Fibroblast of pulmonary artery (primary cell): ENCODE data around the gene STIM1.

ENCODE experiments used
- DNase-seq: peaks from one replicate; pipeline ENCODE4 v3.0.0-alpha.2; 2010; ENCODE audit warnings: low read depth
- H3K4me3 ChIP-seq: replicated peaks from 2 replicates; pipeline ENCODE4 v1.5.1; 2011; ENCODE audit warnings: low read depth, mild to moderate bottlenecking, control low read depth, low read length, moderate library complexity
- TF ChIP-seq, protein P1 (sequence below): IDR thresholded peaks from 2 replicates; pipeline ENCODE4 v1.5.1; 2011; ENCODE audit warnings: mild to moderate bottlenecking, control low read depth, low read length, inconsistent platforms; ENCODE audit errors: missing control alignments

STIM1 gene

DNA sequence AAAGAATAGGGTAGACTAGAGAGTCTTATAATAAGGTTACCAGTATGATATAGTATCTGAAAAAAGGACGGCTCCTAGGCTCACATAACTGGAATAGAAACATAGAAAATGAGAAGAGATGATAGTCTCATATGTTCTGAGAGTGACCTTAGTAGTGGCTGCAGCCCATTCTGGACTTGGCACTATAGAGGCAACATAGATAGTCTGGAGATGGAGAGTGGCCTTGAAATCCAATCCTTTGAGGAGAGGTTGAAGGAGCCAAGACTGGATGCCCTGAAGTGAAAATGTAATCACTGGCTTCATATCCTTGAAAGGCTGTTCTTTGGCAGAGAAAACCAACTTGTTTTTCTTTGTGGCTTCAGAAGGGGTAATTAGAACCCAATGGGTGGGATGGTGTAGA lies 81.1 kb downstream of the STIM1 start:
- H3K4me3 ChIP-seq, result no peak overlapping the region
- TF ChIP-seq, protein P1, sequence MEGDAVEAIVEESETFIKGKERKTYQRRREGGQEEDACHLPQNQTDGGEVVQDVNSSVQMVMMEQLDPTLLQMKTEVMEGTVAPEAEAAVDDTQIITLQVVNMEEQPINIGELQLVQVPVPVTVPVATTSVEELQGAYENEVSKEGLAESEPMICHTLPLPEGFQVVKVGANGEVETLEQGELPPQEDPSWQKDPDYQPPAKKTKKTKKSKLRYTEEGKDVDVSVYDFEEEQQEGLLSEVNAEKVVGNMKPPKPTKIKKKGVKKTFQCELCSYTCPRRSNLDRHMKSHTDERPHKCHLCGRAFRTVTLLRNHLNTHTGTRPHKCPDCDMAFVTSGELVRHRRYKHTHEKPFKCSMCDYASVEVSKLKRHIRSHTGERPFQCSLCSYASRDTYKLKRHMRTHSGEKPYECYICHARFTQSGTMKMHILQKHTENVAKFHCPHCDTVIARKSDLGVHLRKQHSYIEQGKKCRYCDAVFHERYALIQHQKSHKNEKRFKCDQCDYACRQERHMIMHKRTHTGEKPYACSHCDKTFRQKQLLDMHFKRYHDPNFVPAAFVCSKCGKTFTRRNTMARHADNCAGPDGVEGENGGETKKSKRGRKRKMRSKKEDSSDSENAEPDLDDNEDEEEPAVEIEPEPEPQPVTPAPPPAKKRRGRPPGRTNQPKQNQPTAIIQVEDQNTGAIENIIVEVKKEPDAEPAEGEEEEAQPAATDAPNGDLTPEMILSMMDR, result no peak
- no peak for DNase-seq

DNA sequence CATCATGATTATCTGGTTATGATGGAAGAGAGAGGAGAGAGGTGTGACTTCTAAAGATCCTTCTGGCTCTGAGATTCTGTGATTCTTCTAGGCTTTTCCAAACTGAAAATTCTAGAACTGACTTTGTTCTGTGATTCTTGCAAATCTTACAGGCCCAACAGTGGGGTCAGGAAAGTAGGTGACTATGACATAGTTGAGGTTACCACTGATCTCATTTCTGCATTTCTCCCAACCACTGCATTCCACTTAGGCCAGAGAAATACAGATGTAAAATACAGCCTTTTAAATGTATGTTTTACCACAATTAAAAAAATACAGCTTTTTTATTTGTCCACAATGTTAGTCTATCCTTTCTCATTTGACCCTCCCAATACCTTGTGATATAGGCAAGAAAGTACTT lies 83.7 kb downstream of the STIM1 start:
- no peak overlapping the region for H3K4me3 ChIP-seq
- DNase-seq, result peak; percentile 79
- TF ChIP-seq, protein P1, result no peak

DNA sequence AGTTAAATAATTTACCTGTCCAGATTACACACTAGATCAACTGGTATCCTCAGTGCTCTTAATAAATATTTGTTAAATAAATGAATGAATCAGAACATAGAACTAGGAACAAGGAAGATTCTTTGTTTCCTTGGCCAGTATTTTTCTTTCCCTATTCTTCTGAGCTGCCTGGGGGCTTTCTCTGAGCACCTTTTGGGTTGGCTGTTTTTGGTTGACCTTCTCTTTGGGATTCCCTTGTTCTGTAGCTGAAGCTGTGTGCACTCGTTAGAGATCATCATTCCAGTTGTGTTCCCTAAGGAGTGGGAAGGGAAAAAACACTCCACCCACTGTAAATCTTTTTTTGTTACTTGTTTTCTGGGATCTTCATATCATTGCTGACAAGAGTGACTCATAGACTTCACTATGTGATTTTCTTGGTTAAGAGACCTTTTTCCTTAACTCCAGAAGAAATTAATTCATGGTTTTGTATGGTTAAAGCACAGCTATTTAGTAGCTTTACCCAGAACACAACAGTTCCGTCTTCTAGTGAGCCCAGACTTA lies 84.3 kb downstream of the STIM1 start:
- no peak overlapping the region for H3K4me3 ChIP-seq
- TF ChIP-seq, protein P1, result no peak
- DNase-seq, result peak; percentile 53

DNA sequence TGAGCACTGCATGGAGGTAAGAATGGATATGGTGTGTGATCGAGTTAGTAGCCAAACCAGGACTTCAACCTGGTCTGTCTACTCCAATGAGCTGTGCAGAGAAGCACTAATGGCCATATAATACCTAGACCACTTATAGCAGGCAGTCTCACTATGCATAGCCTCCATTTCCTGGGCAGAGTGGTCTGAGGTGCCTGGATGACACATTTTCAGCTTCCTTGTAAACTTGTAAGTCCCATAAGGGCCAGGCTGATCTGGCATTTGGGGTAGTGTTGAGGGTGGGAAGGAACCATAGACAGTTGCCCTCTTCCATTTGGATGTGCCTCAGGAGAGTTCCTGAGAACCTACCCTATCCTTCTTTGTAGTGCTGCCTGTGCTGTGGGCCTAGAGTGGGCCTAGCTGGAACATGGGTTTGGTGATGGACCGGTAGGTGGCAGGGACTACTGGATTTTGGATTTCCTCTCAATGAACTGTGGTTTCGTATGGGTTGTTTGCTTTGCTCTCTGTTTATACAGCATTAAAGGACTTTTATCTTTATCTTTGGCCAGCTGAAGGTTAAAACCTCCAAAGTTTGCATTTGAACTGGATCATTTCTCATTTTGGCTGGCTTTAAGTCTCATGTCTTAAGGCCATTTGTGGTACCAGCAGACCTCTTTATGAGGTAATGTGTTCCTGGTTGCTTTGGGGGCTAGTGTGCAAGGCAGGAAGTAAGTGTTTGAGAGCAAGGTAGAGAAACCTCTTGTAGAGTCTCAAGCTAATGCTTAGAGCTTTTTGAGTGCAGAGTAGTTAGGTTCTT lies 86.9 kb downstream of the STIM1 start:
- no peak for DNase-seq
- H3K4me3 ChIP-seq, result no peak overlapping the region
- TF ChIP-seq, protein P1, result no peak

DNA sequence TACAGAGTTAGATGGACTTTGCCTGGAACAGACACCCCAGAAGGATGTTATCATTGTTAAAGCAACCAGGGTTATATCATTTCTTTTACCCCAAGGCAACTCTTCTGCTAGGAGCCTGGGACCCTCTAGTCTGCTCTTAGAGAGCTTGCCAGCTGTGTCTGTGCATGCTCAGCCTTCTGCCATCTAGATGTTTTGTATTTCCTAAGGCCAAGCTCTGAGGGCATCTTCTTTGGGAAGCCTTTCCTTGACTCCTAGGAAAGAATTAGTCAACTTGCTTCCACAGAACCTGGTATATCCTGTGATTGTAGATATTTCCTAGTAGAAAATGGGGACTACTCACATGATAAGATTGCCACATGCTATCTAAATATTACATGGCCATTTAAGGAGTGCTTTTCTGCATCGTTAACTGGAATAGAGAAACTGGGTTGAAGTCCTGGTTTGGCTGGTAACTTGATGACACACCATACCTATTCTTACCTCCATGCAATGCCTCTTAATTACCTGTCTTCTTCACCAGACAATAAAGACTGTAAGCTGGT lies 87.6 kb downstream of the STIM1 start:
- peak; percentile 79 for DNase-seq

DNA sequence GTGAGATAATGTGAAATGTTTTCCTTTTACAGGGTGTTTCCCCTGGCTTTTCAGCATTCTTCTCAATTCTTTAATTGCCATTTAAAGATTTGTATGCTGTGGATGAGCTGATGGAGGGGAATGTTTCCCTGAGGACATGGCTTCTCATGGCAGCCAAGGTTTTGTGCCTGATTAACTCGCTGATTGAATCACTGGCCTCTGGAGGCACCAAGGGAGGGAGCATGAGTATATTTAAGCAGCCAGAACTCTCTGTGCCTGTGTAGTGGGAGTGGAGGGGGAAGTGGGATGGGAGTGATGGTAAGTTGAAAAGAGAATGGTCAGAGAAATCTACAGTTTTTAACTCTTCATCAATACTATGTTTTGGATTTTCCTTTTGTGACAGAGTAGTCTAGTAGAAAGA lies 88.7 kb downstream of the STIM1 start:
- DNase-seq, result no peak
- TF ChIP-seq, protein P1, result no peak
- no peak overlapping the region for H3K4me3 ChIP-seq

More for the DNA sequence above, 87.6 kb downstream of the STIM1 start:
- TF ChIP-seq, protein P1, result no peak
- H3K4me3 ChIP-seq, result no peak overlapping the region
